ENCODE measurements around the gene AWAT2. TPM values are rescaled to one million over a fixed set of nuclear protein-coding genes. Genes with fewer than 3 reads are reported as not detected.

Gene AWAT2
- total RNA-seq, 3 donors from 2014 or later = not detected

DNA sequence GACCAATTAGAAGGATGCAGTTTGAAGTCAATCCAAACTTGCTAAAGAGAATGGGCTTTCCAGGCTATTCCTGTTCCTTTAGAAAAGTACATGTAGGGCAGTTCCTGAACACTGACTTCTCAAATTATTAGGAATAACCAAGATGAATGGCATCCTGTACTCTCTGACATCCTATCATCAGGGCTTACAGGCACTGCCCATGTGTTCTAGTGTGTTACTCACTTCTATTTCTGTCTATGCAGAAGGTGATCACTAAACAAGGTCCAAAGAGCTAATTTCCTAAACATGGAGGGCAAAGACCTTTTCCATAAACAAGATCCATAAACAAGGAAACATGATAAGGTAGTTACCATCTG, 53.6 kb downstream of the AWAT2 start:
- ATAC-seq (no peak), DNase-seq (no peak)
- no peak overlapping the region for H3K4me3 Mint-ChIP-seq
- H3K9me3 Mint-ChIP-seq = no peaks in the 10 kb centered on the region
- peaks cover 2% of the 10 kb centered on the region for H3K36me3 Mint-ChIP-seq (ENCODE audit: insufficient read depth)
- H3K4me1 Mint-ChIP-seq (ENCODE audit: low read depth) = no peaks in the 10 kb centered on the region
- H3K27me3 Mint-ChIP-seq (ENCODE audit: low read depth) = no peaks in the 10 kb centered on the region

DNA sequence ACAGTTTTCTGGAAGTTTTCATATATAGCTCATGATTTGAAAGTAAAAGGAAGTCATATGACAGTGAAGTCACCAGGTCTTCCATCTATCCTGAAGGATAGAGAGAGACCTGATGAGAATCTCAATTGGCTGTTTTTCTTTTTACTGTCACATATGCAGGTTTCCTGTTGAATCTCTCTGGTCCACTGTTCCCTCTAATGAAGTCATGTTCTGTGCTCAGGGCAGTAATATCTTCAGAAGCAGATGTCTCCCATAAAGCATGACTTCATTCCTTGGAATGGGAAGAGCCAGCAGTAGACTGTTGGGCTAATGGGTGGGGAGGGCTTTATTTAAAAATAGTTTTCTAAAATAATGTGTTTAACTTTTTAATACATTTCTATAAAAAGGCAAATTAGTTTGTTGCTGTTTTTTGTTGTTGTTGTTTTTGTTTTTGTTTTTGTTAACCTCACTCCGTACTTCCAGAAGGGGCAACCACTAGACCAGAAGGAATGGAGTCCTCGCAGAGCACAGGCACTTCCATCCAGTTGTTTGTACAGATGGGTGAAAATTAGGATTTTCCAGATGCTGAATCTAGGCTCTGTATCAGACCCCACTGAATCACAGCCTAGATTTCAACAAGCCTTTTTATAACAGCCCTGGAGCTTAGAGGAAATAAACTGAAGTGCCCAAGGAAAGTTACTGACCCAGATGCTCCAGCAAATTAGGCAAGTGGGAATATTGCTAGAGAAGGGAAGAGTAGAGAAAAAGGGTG, 54.2 kb downstream of the AWAT2 start:
- Mint-ChIP-seq H3K4me1 (ENCODE audit: low read depth) (no peaks in the 10 kb centered on the region), H3K9me3 (no peaks in the 10 kb centered on the region), H3K27me3 (ENCODE audit: low read depth) (no peaks in the 10 kb centered on the region), H3K36me3 (ENCODE audit: insufficient read depth) (peaks cover 2% of the 10 kb centered on the region), H3K4me3 (no peak overlapping the region)
- no peak for ATAC-seq
- no peak for DNase-seq

DNA sequence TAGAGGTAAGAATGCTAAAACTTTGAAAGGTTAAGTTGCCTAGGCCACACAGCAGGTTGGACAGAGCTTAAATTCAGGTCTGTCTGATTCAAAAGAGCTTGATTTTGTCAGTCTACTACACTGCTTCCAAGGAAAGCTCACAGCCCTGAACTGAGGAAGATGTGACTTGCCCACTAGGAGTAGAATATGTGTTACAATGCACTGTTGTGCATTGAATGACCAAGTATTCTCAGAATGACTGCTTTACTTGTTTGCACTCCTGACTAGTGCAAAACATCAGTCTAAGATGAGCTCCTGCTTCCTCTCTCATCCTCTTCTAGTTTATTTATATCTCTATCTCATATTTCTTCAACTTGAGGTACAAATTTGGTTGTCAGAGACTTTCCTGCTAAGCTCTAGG, 56.2 kb downstream of the AWAT2 start:
- Mint-ChIP-seq H3K36me3 (ENCODE audit: insufficient read depth) (peaks cover 2% of the 10 kb centered on the region), H3K9me3 (no peaks in the 10 kb centered on the region), H3K27me3 (ENCODE audit: low read depth) (no peaks in the 10 kb centered on the region), H3K4me1 (ENCODE audit: low read depth) (no peaks in the 10 kb centered on the region), H3K4me3 (no peak overlapping the region)
- DNase-seq (no peak), ATAC-seq (no peak)

DNA sequence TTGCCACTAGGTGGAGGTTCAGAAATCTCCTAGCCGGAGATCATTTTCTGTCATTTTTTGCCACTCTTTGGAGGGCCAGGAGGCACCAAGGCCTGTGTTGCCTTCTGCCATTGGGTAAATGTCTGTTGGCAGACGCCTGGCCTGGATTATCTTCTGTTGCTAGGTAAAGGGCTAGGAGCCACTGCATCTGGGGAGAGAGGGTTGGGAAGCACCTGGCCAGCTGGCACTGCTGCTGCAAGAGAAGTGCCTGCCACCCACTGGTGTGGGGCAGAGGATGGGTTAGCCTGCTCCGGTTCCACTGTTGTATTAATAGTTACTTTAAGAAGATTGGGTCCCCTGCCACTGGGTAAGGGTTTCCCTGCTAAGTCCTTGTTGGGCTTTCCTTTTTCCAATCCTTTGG, 58.1 kb downstream of the AWAT2 start:
- Mint-ChIP-seq H3K4me3 (no peak overlapping the region), H3K36me3 (ENCODE audit: insufficient read depth) (peaks cover 2% of the 10 kb centered on the region), H3K4me1 (ENCODE audit: low read depth) (peaks cover 4% of the 10 kb centered on the region), H3K9me3 (no peaks in the 10 kb centered on the region), H3K27me3 (ENCODE audit: low read depth) (no peaks in the 10 kb centered on the region)
- no peak for ATAC-seq
- no peak for DNase-seq

Other genes with a start within 250 kb of the AWAT2 start
- gene OTUD6A, start 12.5 kb upstream of the AWAT2 start, total RNA-seq = not detected
- 10 to 100 TPM; 26.2 to 28.5 (median 26.6) TPM for gene IGBP1, start 83.5 kb upstream of the AWAT2 start, total RNA-seq
- not detected for gene DGAT2L6, start 127.5 kb upstream of the AWAT2 start, total RNA-seq
- not detected for gene AWAT1, start 184.7 kb upstream of the AWAT2 start, total RNA-seq
- under 1 TPM in 1 of 3 donors, not detected in 2; 0.18 TPM for gene P2RY4, start 210.3 kb upstream of the AWAT2 start, total RNA-seq
- not detected for gene ARR3, start 218.4 kb upstream of the AWAT2 start, total RNA-seq
- not detected for gene RAB41, start 232.2 kb upstream of the AWAT2 start, total RNA-seq
- 10 to 100 TPM; 16.0 to 19.1 (median 17.1) TPM for gene PDZD11, start 240.0 kb upstream of the AWAT2 start, total RNA-seq
- 1 to 10 TPM; 1.4 to 2.4 (median 2.0) TPM for gene KIF4A, start 240.2 kb upstream of the AWAT2 start, total RNA-seq

Measured in activated T-cell treated with anti-CD3 and anti-CD28 coated beads, Interleukin-2, amount 50 U/mL, for 4 hours (primary cell).